ENCODE results near the gene CCDC68.

DNA sequence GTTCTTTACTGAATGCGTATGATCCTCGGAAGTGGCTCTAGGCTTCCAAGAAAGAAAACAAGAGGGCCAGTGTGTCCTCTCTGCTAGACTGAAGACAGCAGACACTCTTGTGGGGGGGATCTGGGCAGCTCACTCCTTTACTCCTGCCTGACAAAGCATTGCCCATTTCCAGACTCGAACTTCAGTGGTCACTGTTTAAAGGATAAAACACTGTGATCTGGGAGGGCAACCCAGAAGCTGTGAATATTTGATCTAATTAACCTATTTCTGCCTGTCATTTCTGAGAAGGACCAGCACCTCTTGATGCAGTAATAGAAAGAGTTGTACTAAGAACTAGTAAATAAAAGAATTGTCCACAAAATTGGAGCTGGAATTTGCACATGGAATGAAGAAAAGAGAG lies 24.5 kb upstream of the CCDC68 start:
- TF ChIP-seq, protein P1, sequence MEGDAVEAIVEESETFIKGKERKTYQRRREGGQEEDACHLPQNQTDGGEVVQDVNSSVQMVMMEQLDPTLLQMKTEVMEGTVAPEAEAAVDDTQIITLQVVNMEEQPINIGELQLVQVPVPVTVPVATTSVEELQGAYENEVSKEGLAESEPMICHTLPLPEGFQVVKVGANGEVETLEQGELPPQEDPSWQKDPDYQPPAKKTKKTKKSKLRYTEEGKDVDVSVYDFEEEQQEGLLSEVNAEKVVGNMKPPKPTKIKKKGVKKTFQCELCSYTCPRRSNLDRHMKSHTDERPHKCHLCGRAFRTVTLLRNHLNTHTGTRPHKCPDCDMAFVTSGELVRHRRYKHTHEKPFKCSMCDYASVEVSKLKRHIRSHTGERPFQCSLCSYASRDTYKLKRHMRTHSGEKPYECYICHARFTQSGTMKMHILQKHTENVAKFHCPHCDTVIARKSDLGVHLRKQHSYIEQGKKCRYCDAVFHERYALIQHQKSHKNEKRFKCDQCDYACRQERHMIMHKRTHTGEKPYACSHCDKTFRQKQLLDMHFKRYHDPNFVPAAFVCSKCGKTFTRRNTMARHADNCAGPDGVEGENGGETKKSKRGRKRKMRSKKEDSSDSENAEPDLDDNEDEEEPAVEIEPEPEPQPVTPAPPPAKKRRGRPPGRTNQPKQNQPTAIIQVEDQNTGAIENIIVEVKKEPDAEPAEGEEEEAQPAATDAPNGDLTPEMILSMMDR (IDR thresholded peaks at IDR 0.05), result no peak
- no peak for TF ChIP-seq EP300 (IDR thresholded peaks at IDR 0.05)

Measured in upper lobe of left lung (tissue), 4 donors.